CD4-positive, alpha-beta T cell treated with Interleukin-2 at 100 ng/mL for 4 hours (primary cell): ENCODE measurements around the gene CCDC32.
"Not testable (repeated sequence)": the region's sequence is repeated elsewhere in the genome, so short reads cannot be mapped to it uniquely, and the experiment has no call there.

Experiments
- DNase-seq: peaks from one replicate; pipeline ENCODE4 v3.0.0-alpha.2; 2020; ENCODE audit warnings: low spot score

Gene CCDC32

GRCh38 chr15:40564591-40565332 lies at the start of gene CCDC32:
Gene CCDC32, minus strand, starts transcription at chr15:40565042. Its CDS starts 2,027 bp downstream, at chr15:40563015.
- DNase-seq: peak; percentile 95

GRCh38 chr15:40613080-40613479 lies 48.2 kb upstream of the CCDC32 start:
- DNase-seq: no peak

- no peak for DNase-seq
Measured at GRCh38 chr15:40603935-40604334, 39.1 kb upstream of the CCDC32 start.

GRCh38 chr15:40600956-40601355 lies 36.1 kb upstream of the CCDC32 start:
- DNase-seq: no peak

- DNase-seq: no peak
Measured at GRCh38 chr15:40598672-40599071, 33.8 kb upstream of the CCDC32 start.

- DNase-seq: no peak
Measured at GRCh38 chr15:40598126-40598525, 33.3 kb upstream of the CCDC32 start.

GRCh38 chr15:40597024-40597423 lies 32.2 kb upstream of the CCDC32 start:
- no peak for DNase-seq

- no peak for DNase-seq
Measured at GRCh38 chr15:40595773-40596172, 30.9 kb upstream of the CCDC32 start.

GRCh38 chr15:40595219-40595618 lies 30.4 kb upstream of the CCDC32 start:
- DNase-seq: no peak

- no peak for DNase-seq
Measured at GRCh38 chr15:40594429-40594836, 29.6 kb upstream of the CCDC32 start.

- DNase-seq: peak; percentile 96
Measured at GRCh38 chr15:40593588-40594428, 29.0 kb upstream of the CCDC32 start, which contains the start of gene KNL1. Gene KNL1, plus strand, starts transcription at chr15:40594249. Its CDS starts 8,683 bp downstream, at chr15:40602932.

- DNase-seq: peak; percentile 37
Measured at GRCh38 chr15:40593165-40593564, 28.3 kb upstream of the CCDC32 start.

GRCh38 chr15:40591389-40591788 lies 26.5 kb upstream of the CCDC32 start:
- DNase-seq: no peak

- DNase-seq: no peak
Measured at GRCh38 chr15:40590667-40591050, 25.8 kb upstream of the CCDC32 start.

- DNase-seq: no peak
Measured at GRCh38 chr15:40584191-40584590, 19.3 kb upstream of the CCDC32 start.

GRCh38 chr15:40582726-40583246 lies 17.9 kb upstream of the CCDC32 start:
- peak; percentile 28 for DNase-seq

- DNase-seq: not testable (repeated sequence)
Measured at GRCh38 chr15:40581796-40582195, 17.0 kb upstream of the CCDC32 start.

- DNase-seq: no peak
Measured at GRCh38 chr15:40578892-40579291, 14.1 kb upstream of the CCDC32 start.

GRCh38 chr15:40576914-40577313 lies 12.1 kb upstream of the CCDC32 start:
- not testable (repeated sequence) for DNase-seq

GRCh38 chr15:40575113-40575512 lies 10.3 kb upstream of the CCDC32 start:
- DNase-seq: no peak

GRCh38 chr15:40569129-40569953 lies 4.5 kb upstream of the CCDC32 start, which contains the start of gene RPUSD2:
Gene RPUSD2, plus strand, starts transcription at chr15:40569299. Its CDS starts 39 bp downstream, at chr15:40569338.
- DNase-seq: peak; percentile 91

- no peak for DNase-seq
Measured at GRCh38 chr15:40567111-40567510, 2.3 kb upstream of the CCDC32 start.
